Measurements from ENCODE around the gene BANF2. TPM values are rescaled to one million over a fixed set of nuclear protein-coding genes. Genes with fewer than 3 reads are reported as not detected.

The BANF2 gene
- not detected for total RNA-seq

- H3K4me3 ChIP-seq: no peak within 1 kb of the TSS
- 61% methylated on average over 3 of the region's 3 CpGs for WGBS
- H3K9me3 ChIP-seq: no peaks in the 10 kb centered on the region
- no peak for DNase-seq (ENCODE audit: low spot score in 2 of 2)
- no peak within 1 kb of the TSS for H3K27ac ChIP-seq
- H3K27me3 ChIP-seq: no peaks in the 10 kb centered on the region
- no peaks in the 10 kb centered on the region for H3K36me3 ChIP-seq
- TF ChIP-seq EP300 (IDR thresholded peaks at IDR 0.05) (no peak), POLR2A (IDR thresholded peaks at IDR 0.05) (no peak), POLR2AphosphoS5 (IDR thresholded peaks at IDR 0.05) (no peak), CTCF (IDR thresholded peaks at IDR 0.05) (no peak)
- H3K4me1 ChIP-seq: no peaks in the 10 kb centered on the region
These were observed at the start of gene BANF2 for GRCh38 chr20:17699931-17700351. BANF2 (plus strand) TSS chr20:17699966; CDS start chr20:17725026, 25,060 bp downstream.

GRCh38 chr20:17650301-17651128, 49.3 kb upstream of the BANF2 start:
- Histone ChIP-seq H3K4me1 (peaks cover 65% of the 10 kb centered on the region), H3K27ac (no peak overlapping the region), H3K36me3 (peaks cover 3% of the 10 kb centered on the region), H3K9me3 (no peaks in the 10 kb centered on the region), H3K27me3 (no peaks in the 10 kb centered on the region), H3K4me3 (no peak overlapping the region)
- TF ChIP-seq CTCF (IDR thresholded peaks at IDR 0.05) (no peak), POLR2AphosphoS5 (IDR thresholded peaks at IDR 0.05) (no peak), POLR2A (IDR thresholded peaks at IDR 0.05) (no peak), EP300 (IDR thresholded peaks at IDR 0.05) (no peak)
- WGBS: 56% methylated on average over 12 of the region's 12 CpGs
- peak in 1 of 2 donors; percentile 63 for DNase-seq (ENCODE audit: low spot score in 2 of 2)

GRCh38 chr20:17651129-17651759, 48.5 kb upstream of the BANF2 start:
- Histone ChIP-seq H3K4me3 (no peak overlapping the region), H3K27me3 (no peaks in the 10 kb centered on the region), H3K27ac (no peak overlapping the region), H3K4me1 (peaks cover 63% of the 10 kb centered on the region), H3K36me3 (peaks cover 3% of the 10 kb centered on the region), H3K9me3 (no peaks in the 10 kb centered on the region)
- TF ChIP-seq POLR2A (IDR thresholded peaks at IDR 0.05) (no peak), EP300 (IDR thresholded peaks at IDR 0.05) (no peak), CTCF (IDR thresholded peaks at IDR 0.05) (no peak), POLR2AphosphoS5 (IDR thresholded peaks at IDR 0.05) (no peak)
- DNase-seq (ENCODE audit: low spot score in 2 of 2): no peak
- 51% methylated on average over 11 of the region's 11 CpGs for WGBS

GRCh38 chr20:17651760-17652388, 47.9 kb upstream of the BANF2 start:
- TF ChIP-seq POLR2AphosphoS5 (IDR thresholded peaks at IDR 0.05): no peak
- no peak for TF ChIP-seq POLR2A (IDR thresholded peaks at IDR 0.05)
- TF ChIP-seq CTCF (IDR thresholded peaks at IDR 0.05): no peak
- TF ChIP-seq EP300 (IDR thresholded peaks at IDR 0.05): no peak
- Histone ChIP-seq H3K4me1 (peaks cover 58% of the 10 kb centered on the region), H3K36me3 (peaks cover 5% of the 10 kb centered on the region), H3K27ac (no peak overlapping the region), H3K4me3 (no peak overlapping the region), H3K9me3 (no peaks in the 10 kb centered on the region), H3K27me3 (no peaks in the 10 kb centered on the region)
- 89% methylated on average over 2 of the region's 2 CpGs for WGBS
- DNase-seq (ENCODE audit: low spot score in 2 of 2): peak in 1 of 2 donors; percentile 44

GRCh38 chr20:17652411-17652810, 47.4 kb upstream of the BANF2 start:
- Histone ChIP-seq H3K9me3 (no peaks in the 10 kb centered on the region), H3K36me3 (peaks cover 8% of the 10 kb centered on the region), H3K4me3 (no peak overlapping the region), H3K27me3 (no peaks in the 10 kb centered on the region), H3K27ac (no peak overlapping the region), H3K4me1 (peaks cover 53% of the 10 kb centered on the region)
- DNase-seq (ENCODE audit: low spot score in 2 of 2): peak in 1 of 2 donors; percentile 60
- TF ChIP-seq CTCF (IDR thresholded peaks at IDR 0.05) (no peak), POLR2AphosphoS5 (IDR thresholded peaks at IDR 0.05) (no peak), EP300 (IDR thresholded peaks at IDR 0.05) (no peak), POLR2A (IDR thresholded peaks at IDR 0.05) (no peak)
- WGBS: 75% methylated on average over 7 of the region's 10 CpGs

Data from suprapubic skin (tissue), 4 donors.